ENCODE measurements around the gene INVS. TPM values are rescaled to one million over a fixed set of nuclear protein-coding genes. Genes with fewer than 3 reads are reported as not detected.

Gene INVS
- total and polyA plus RNA-seq, 2 of the 4 experiments (the other 2 are of a cell fraction): 9.2 to 33.5 TPM

DNA sequence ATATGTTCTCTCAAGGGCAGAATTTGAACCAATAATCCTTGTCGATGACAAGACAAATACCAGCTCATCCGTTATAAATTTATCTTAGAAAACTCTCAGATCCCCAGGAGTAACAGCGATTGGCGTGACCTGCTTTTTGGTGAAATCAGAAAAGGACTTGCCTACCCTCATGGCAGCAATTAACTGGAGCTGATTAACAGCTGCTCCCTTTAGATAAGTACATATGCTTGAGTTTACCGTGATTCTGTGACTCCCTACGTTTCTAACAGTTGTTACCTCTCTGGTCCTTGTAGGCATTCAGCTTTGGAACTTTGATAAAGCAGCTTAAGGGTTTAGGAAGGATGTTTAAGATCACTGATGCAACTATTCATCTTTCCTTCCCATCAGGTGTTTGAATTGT is 2.6 kb downstream of the INVS start:
- no peak overlapping the region for H3K14ac ChIP-seq (replicated peaks; ENCODE audit: low read depth, low read length)
- H4K5ac ChIP-seq (ENCODE audit: low read depth, low read length): no peak overlapping the region
- TF ChIP-seq, protein P1, sequence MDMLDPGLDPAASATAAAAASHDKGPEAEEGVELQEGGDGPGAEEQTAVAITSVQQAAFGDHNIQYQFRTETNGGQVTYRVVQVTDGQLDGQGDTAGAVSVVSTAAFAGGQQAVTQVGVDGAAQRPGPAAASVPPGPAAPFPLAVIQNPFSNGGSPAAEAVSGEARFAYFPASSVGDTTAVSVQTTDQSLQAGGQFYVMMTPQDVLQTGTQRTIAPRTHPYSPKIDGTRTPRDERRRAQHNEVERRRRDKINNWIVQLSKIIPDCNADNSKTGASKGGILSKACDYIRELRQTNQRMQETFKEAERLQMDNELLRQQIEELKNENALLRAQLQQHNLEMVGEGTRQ (IDR thresholded peaks at IDR 0.05; ENCODE audit: low read depth, low read length): no peak
- TF ChIP-seq RCOR1 (IDR thresholded peaks at IDR 0.05; ENCODE audit: insufficient replicate concordance, low read length): no peak
- no peak for TF ChIP-seq POLR2A (IDR thresholded peaks at IDR 0.05; ENCODE audit: low read depth, low read length)
- TF ChIP-seq, protein P2, sequence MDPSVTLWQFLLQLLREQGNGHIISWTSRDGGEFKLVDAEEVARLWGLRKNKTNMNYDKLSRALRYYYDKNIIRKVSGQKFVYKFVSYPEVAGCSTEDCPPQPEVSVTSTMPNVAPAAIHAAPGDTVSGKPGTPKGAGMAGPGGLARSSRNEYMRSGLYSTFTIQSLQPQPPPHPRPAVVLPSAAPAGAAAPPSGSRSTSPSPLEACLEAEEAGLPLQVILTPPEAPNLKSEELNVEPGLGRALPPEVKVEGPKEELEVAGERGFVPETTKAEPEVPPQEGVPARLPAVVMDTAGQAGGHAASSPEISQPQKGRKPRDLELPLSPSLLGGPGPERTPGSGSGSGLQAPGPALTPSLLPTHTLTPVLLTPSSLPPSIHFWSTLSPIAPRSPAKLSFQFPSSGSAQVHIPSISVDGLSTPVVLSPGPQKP (IDR thresholded peaks at IDR 0.05; ENCODE audit: borderline replicate concordance, low read depth, low read length): no peak
- TF ChIP-seq MXI1 (IDR thresholded peaks at IDR 0.05; ENCODE audit: borderline replicate concordance, low read depth, low read length): no peak
- no peak for TF ChIP-seq CHD1 (IDR thresholded peaks at IDR 0.05; ENCODE audit: low read depth, low read length)
- no peak for TF ChIP-seq RFX5 (IDR thresholded peaks at IDR 0.05; ENCODE audit: low read depth, low read length)
- TF ChIP-seq MAFK (IDR thresholded peaks at IDR 0.05; ENCODE audit: low read depth, low read length): no peak
- TF ChIP-seq NFE2L2 (IDR thresholded peaks at IDR 0.05; ENCODE audit: low read depth, low read length): no peak
- TF ChIP-seq MAZ (IDR thresholded peaks at IDR 0.05; ENCODE audit: borderline replicate concordance, low read depth, low read length): no peak
- no peak for TF ChIP-seq SMC3 (IDR thresholded peaks at IDR 0.05; ENCODE audit: low read depth, low read length)
- TF ChIP-seq, protein P3, sequence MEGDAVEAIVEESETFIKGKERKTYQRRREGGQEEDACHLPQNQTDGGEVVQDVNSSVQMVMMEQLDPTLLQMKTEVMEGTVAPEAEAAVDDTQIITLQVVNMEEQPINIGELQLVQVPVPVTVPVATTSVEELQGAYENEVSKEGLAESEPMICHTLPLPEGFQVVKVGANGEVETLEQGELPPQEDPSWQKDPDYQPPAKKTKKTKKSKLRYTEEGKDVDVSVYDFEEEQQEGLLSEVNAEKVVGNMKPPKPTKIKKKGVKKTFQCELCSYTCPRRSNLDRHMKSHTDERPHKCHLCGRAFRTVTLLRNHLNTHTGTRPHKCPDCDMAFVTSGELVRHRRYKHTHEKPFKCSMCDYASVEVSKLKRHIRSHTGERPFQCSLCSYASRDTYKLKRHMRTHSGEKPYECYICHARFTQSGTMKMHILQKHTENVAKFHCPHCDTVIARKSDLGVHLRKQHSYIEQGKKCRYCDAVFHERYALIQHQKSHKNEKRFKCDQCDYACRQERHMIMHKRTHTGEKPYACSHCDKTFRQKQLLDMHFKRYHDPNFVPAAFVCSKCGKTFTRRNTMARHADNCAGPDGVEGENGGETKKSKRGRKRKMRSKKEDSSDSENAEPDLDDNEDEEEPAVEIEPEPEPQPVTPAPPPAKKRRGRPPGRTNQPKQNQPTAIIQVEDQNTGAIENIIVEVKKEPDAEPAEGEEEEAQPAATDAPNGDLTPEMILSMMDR (conservative IDR thresholded peaks at IDR 0.05; ENCODE audit: low read depth, low read length): no peak
- TF ChIP-seq BHLHE40 (IDR thresholded peaks at IDR 0.05; ENCODE audit: low read depth, low read length): no peak
- no peak for TF ChIP-seq FOS (IDR thresholded peaks at IDR 0.05; ENCODE audit: low read depth, low read length)
- no peak for TF ChIP-seq RAD21 (IDR thresholded peaks at IDR 0.05; ENCODE audit: low read length)
- TF ChIP-seq CEBPB (IDR thresholded peaks at IDR 0.05; ENCODE audit: low read depth, low read length): no peak
- H3K36me3 ChIP-seq (ENCODE audit: control insufficient read depth, insufficient read depth, low read length): peaks cover 11% of the 10 kb centered on the region
- no peak overlapping the region for H3K4me2 ChIP-seq (ENCODE audit: low read depth, low read length)
- peaks cover 2% of the 10 kb centered on the region; the same call in 1 of the 2 replicates for H3K4me1 ChIP-seq (ENCODE audit: control insufficient read depth, insufficient read depth, low read length)
- H3K9me3 ChIP-seq (ENCODE audit: control insufficient read depth, insufficient read depth, low read length): no peaks in the 10 kb centered on the region
- no peak overlapping the region for H2AK9ac ChIP-seq (replicated peaks; ENCODE audit: low read depth, low read length, poor library complexity)
- WGBS, 2 experiments (ENCODE audit: extremely low coverage in 2 of 2, insufficient read length in 1 of 2): no CpG with 5 or more reads among the region's 6 CpGs
- H3K4me3 ChIP-seq (ENCODE audit: insufficient read depth, low read depth, low read length): no peak overlapping the region
- H2AK5ac ChIP-seq (ENCODE audit: low read depth, low read length): no peak overlapping the region
- H3K56ac ChIP-seq (ENCODE audit: extremely low read depth, insufficient read depth, low read length): no peak overlapping the region
- no peak overlapping the region for H2AFZ ChIP-seq (replicated peaks; ENCODE audit: low read length, poor library complexity)
- intact Hi-C loops (cut with micrococcal nuclease) (no loop called here), in situ Hi-C loops (cut with MboI; ENCODE audit: low sequenced_read_pairs) (no loop called here), dilution Hi-C loops (cut with HindIII; ENCODE audit: low sequenced_read_pairs, unreplicated experiment) (no loop called here)
- no peak overlapping the region for H3K9ac ChIP-seq (ENCODE audit: low read depth, low read length)
- ATAC-seq (ENCODE audit: low read depth) (no peak), DNase-seq (no peak)
- H2BK5ac ChIP-seq (ENCODE audit: low read depth, low read length, poor library complexity, severe bottlenecking): no peak overlapping the region
- H2BK20ac ChIP-seq (ENCODE audit: low read depth, low read length): no peak overlapping the region
- peaks cover 11% of the 10 kb centered on the region; the same call in 1 of the 2 replicates for H4K20me1 ChIP-seq (ENCODE audit: insufficient read depth, low read length)
- no peak overlapping the region for H2BK120ac ChIP-seq (ENCODE audit: low read depth, low read length)
- H4K8ac ChIP-seq (ENCODE audit: low read depth in 2 of 2, low read length in 2 of 2): no peak overlapping the region
- H3K79me1 ChIP-seq (ENCODE audit: low read depth in 1 of 2, low read length in 2 of 2): peaks cover 23 to 55% of the 10 kb centered on the region in 2 experiments
- H3K27me3 ChIP-seq (ENCODE audit: control insufficient read depth, insufficient read depth, low read length): no peaks in the 10 kb centered on the region
- ChIA-PET POLR2A (ENCODE audit: unreplicated experiment) (no interaction called here), CTCF (no interaction called here)
- no peak overlapping the region for H3K23ac ChIP-seq (ENCODE audit: low read depth, low read length)
- no peak overlapping the region for H2BK15ac ChIP-seq (ENCODE audit: low read depth, low read length)
- H3K27ac ChIP-seq (ENCODE audit: insufficient read depth, low read length): no peak overlapping the region
- BruUV-seq (replicated peaks): no TSS peak
- H3K18ac ChIP-seq (ENCODE audit: low read depth, low read length): no peak overlapping the region
- H3K4ac ChIP-seq (ENCODE audit: low read depth, low read length): no peak overlapping the region
- H4K91ac ChIP-seq (ENCODE audit: insufficient read depth, low read depth, low read length): no peak overlapping the region
- H3K9me1 ChIP-seq (ENCODE audit: insufficient read depth, low read length): peaks cover 13% of the 10 kb centered on the region; the same call in 1 of the 2 replicates
